ENCODE results near the gene MGAT4C. TPM values are rescaled to one million over a fixed set of nuclear protein-coding genes. Genes with fewer than 3 reads are reported as not detected.
A peak's percentile ranks its signal among the peaks of the same experiment; 100 is the strongest.

MGAT4C gene
- total and polyA plus RNA-seq, 2 donors from 2014 or later = 0.16 TPM; not detected in 1

- H3K4me1 ChIP-seq (ENCODE audit: control insufficient read depth in 2 of 3, insufficient read depth in 2 of 3, low read depth in 1 of 3, low read length in 3 of 3) = no peaks in the 10 kb centered on the region
- no peak overlapping the region for H3K4me3 ChIP-seq (ENCODE audit: low read length in 3 of 3)
- no peaks in the 10 kb centered on the region for H3K36me3 ChIP-seq (ENCODE audit: control insufficient read depth in 2 of 3, insufficient read depth in 3 of 3, low read length in 3 of 3)
- no peaks in the 10 kb centered on the region for H3K9me3 ChIP-seq (ENCODE audit: control insufficient read depth in 2 of 3, insufficient read depth in 1 of 3, low read length in 3 of 3)
- intact Hi-C loops (cut with DNase I) = no loop called here
- no peak for TF ChIP-seq CTCF (IDR thresholded peaks at IDR 0.05; ENCODE audit: borderline replicate concordance, extremely low read depth, insufficient read depth)
- DNase-seq (peak in 2 of 5 donors; percentile 8 to 14), FAIRE-seq (no peak)
- H3K27ac ChIP-seq (ENCODE audit: low read depth in 2 of 2, low read length in 2 of 2) = no peak overlapping the region
- H3K27me3 ChIP-seq (ENCODE audit: control insufficient read depth, insufficient read depth, low read length) = no peaks in the 10 kb centered on the region
- no peak overlapping the region for H3K9ac ChIP-seq (ENCODE audit: low read length in 3 of 3)
Observed at GRCh38 chr12:86230516-86231146, 25.6 kb downstream of the MGAT4C start.

- Histone ChIP-seq H3K27me3 (ENCODE audit: control insufficient read depth, insufficient read depth, low read length) (no peaks in the 10 kb centered on the region), H3K4me1 (ENCODE audit: control insufficient read depth in 2 of 3, insufficient read depth in 2 of 3, low read depth in 1 of 3, low read length in 3 of 3) (no peaks in the 10 kb centered on the region), H3K36me3 (ENCODE audit: control insufficient read depth in 2 of 3, insufficient read depth in 3 of 3, low read length in 3 of 3) (no peaks in the 10 kb centered on the region), H3K9ac (ENCODE audit: low read length in 3 of 3) (no peak overlapping the region), H3K27ac (ENCODE audit: low read depth in 2 of 2, low read length in 2 of 2) (no peak overlapping the region), H3K4me3 (ENCODE audit: low read length in 3 of 3) (no peak overlapping the region), H3K9me3 (ENCODE audit: control insufficient read depth in 2 of 3, insufficient read depth in 1 of 3, low read length in 3 of 3) (no peaks in the 10 kb centered on the region)
- intact Hi-C loops (cut with DNase I) = no loop called here
- no peak for TF ChIP-seq CTCF (IDR thresholded peaks at IDR 0.05; ENCODE audit: borderline replicate concordance, extremely low read depth, insufficient read depth)
- FAIRE-seq (no peak), DNase-seq (no peak)
Observed at GRCh38 chr12:86229772-86230171, 26.4 kb downstream of the MGAT4C start.

DNA sequence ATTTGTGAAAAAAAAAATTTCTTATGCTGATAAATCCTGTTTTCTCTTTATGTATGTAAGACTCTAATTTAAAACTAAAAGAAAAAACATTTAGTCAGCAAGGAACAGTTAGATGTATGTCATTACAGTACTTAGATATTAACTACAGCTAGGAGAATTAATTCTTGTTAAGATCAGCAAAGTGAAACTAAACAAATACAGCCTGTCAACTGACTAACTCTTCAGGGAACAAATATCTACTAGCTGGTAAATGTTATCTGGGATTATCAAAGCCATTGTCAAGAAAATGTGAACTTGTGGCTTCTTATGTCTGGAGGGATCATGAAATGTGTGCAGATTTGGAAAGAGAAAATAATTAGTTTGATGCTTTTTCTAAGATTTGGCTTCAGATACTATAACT is 27.5 kb downstream of the MGAT4C start:
- Histone ChIP-seq H3K9ac (ENCODE audit: low read length in 3 of 3) (no peak overlapping the region), H3K4me1 (ENCODE audit: control insufficient read depth in 2 of 3, insufficient read depth in 2 of 3, low read depth in 1 of 3, low read length in 3 of 3) (no peaks in the 10 kb centered on the region), H3K36me3 (ENCODE audit: control insufficient read depth in 2 of 3, insufficient read depth in 3 of 3, low read length in 3 of 3) (no peaks in the 10 kb centered on the region), H3K9me3 (ENCODE audit: control insufficient read depth in 2 of 3, insufficient read depth in 1 of 3, low read length in 3 of 3) (no peaks in the 10 kb centered on the region), H3K27me3 (ENCODE audit: control insufficient read depth, insufficient read depth, low read length) (no peaks in the 10 kb centered on the region), H3K27ac (ENCODE audit: low read depth in 2 of 2, low read length in 2 of 2) (no peak overlapping the region), H3K4me3 (ENCODE audit: low read length in 3 of 3) (no peak overlapping the region)
- FAIRE-seq = no peak
- TF ChIP-seq CTCF (IDR thresholded peaks at IDR 0.05; ENCODE audit: borderline replicate concordance, extremely low read depth, insufficient read depth) = no peak
- intact Hi-C loops (cut with DNase I) = no loop called here
- no peak for DNase-seq

GRCh38 chr12:86226481-86226880 is 29.7 kb downstream of the MGAT4C start:
- FAIRE-seq = no peak
- intact Hi-C loops (cut with DNase I) = no loop called here

More at GRCh38 chr12:86226481-86226880, 29.7 kb downstream of the MGAT4C start:
- TF ChIP-seq CTCF (IDR thresholded peaks at IDR 0.05; ENCODE audit: borderline replicate concordance, extremely low read depth, insufficient read depth) = no peak
- Histone ChIP-seq H3K9me3 (ENCODE audit: control insufficient read depth in 2 of 3, insufficient read depth in 1 of 3, low read length in 3 of 3) (no peaks in the 10 kb centered on the region), H3K27ac (ENCODE audit: low read depth in 2 of 2, low read length in 2 of 2) (no peak overlapping the region), H3K4me1 (ENCODE audit: control insufficient read depth in 2 of 3, insufficient read depth in 2 of 3, low read depth in 1 of 3, low read length in 3 of 3) (no peaks in the 10 kb centered on the region), H3K36me3 (ENCODE audit: control insufficient read depth in 2 of 3, insufficient read depth in 3 of 3, low read length in 3 of 3) (no peaks in the 10 kb centered on the region), H3K27me3 (ENCODE audit: control insufficient read depth, insufficient read depth, low read length) (no peaks in the 10 kb centered on the region), H3K4me3 (ENCODE audit: low read length in 3 of 3) (no peak overlapping the region), H3K9ac (ENCODE audit: low read length in 3 of 3) (no peak overlapping the region)
- no peak for DNase-seq
